HepG2 (cell line): ENCODE measurements around the gene GPX7. TPM values are rescaled to one million over a fixed set of nuclear protein-coding genes. Genes with fewer than 3 reads are reported as not detected.

Experiments used
- GTF2F1 ChIP-seq: fragments of 150-350 bp; IDR thresholded peaks from 2 replicates; pipeline ENCODE4 v1.6.1; 2014; ENCODE audit warnings: low read length
- ZBTB44 ChIP-seq: sonication (generic); formaldehyde crosslinking; IDR thresholded peaks from 2 replicates; pipeline ENCODE4 v1.4.0; 2020; ENCODE audit warnings: missing genetic modification reagents
- ZNF562 ChIP-seq: sonication (generic); formaldehyde crosslinking; IDR thresholded peaks from 2 replicates; pipeline ENCODE4 v1.8.0; 2022; ENCODE audit warnings: missing genetic modification reagents, borderline replicate concordance
- ZNF770 ChIP-seq: sonication (generic); formaldehyde crosslinking; IDR thresholded peaks from 2 replicates; pipeline ENCODE4 v1.5.0; 2020; ENCODE audit warnings: mild to moderate bottlenecking, missing genetic modification reagents
- polyA plus RNA-seq, 8 experiments: library from polyadenylated mRNA; depleted of rRNA in 3 of 8; stranded (reverse) in 7 of 8; unstranded in 1 of 8; fragments of >200 nt; fragmentation: Illumina TruSeq in 4 of 8; extraction: Trizol in 4 of 8; gene quantifications; 2 replicates each; pipeline versions ENCODE4 v1.2.1 to v1.2.3, GENCODE V29; 2011 to 2016; ENCODE audit warnings: low read depth in 4 of 8, missing spikeins in 1 of 8, mixed read lengths in 1 of 8; ENCODE audit not compliant: insufficient read depth in 1 of 8
- total RNA-seq, 5 experiments: library from RNA; depleted of rRNA; stranded (reverse); fragments of >200 nt; fragmentation: Illumina TruSeq; extraction: Trizol; gene quantifications; 2 replicates each; pipeline ENCODE4 v1.2.3, GENCODE V29; 2016; ENCODE audit warnings: low read depth in 1 of 5
- TF ChIP-seq, protein P1 (sequence below): sonication (generic); formaldehyde crosslinking; IDR thresholded peaks from 2 replicates; pipeline ENCODE4 v1.5.1; 2020; ENCODE audit warnings: missing genetic modification reagents, mild to moderate bottlenecking, borderline replicate concordance
- TF ChIP-seq, protein P2 (sequence below): IDR thresholded peaks from 2 replicates; pipeline ENCODE4 v1.6.1; 2016; ENCODE audit warnings: mild to moderate bottlenecking, missing biosample characterization, missing genetic modification reagents
- TF ChIP-seq, protein P3 (sequence below), 2 experiments: fragments of 450-650 bp in 1 of 2; sonication (generic) in 1 of 2; formaldehyde crosslinking in 1 of 2; IDR thresholded peaks; 2 replicates each; pipeline versions ENCODE4 v1.6.1 to v1.8.0; 2016 to 2022; ENCODE audit warnings: antibody characterized with exemption in 1 of 2, mild to moderate bottlenecking in 1 of 2, missing genetic modification reagents in 1 of 2

Gene GPX7
- total and polyA plus RNA-seq, 2 of the 13 experiments (the other 11 are each of a cell fraction or from before 2014, with no cell fraction given) = 14.1 to 16.2 TPM

- TF ChIP-seq, protein P1, sequence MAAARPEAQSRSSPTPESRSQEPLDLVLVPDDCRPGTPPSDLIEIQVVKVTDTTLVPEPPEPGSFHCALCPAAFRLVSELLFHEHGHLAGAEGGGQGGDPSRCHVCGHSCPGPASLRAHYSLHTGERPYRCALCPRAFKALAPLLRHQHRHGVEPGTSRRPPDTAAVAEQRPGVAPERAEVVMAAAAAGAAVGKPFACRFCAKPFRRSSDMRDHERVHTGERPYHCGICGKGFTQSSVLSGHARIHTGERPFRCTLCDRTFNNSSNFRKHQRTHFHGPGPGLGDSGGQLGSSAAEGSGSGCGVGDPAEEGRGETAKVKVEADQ (CRISPR knock-in tag) = no peak
- TF ChIP-seq, protein P2, sequence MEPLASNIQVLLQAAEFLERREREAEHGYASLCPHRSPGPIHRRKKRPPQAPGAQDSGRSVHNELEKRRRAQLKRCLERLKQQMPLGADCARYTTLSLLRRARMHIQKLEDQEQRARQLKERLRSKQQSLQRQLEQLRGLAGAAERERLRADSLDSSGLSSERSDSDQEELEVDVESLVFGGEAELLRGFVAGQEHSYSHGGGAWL = peak; percentile 81
- TF ChIP-seq ZBTB44 (CRISPR knock-in tag) (no peak), ZNF562 (no peak), ZNF770 (CRISPR knock-in tag) (peak; percentile 63; the same call in 1 of the 2 replicates), GTF2F1 (no peak)
- TF ChIP-seq, protein P3, sequence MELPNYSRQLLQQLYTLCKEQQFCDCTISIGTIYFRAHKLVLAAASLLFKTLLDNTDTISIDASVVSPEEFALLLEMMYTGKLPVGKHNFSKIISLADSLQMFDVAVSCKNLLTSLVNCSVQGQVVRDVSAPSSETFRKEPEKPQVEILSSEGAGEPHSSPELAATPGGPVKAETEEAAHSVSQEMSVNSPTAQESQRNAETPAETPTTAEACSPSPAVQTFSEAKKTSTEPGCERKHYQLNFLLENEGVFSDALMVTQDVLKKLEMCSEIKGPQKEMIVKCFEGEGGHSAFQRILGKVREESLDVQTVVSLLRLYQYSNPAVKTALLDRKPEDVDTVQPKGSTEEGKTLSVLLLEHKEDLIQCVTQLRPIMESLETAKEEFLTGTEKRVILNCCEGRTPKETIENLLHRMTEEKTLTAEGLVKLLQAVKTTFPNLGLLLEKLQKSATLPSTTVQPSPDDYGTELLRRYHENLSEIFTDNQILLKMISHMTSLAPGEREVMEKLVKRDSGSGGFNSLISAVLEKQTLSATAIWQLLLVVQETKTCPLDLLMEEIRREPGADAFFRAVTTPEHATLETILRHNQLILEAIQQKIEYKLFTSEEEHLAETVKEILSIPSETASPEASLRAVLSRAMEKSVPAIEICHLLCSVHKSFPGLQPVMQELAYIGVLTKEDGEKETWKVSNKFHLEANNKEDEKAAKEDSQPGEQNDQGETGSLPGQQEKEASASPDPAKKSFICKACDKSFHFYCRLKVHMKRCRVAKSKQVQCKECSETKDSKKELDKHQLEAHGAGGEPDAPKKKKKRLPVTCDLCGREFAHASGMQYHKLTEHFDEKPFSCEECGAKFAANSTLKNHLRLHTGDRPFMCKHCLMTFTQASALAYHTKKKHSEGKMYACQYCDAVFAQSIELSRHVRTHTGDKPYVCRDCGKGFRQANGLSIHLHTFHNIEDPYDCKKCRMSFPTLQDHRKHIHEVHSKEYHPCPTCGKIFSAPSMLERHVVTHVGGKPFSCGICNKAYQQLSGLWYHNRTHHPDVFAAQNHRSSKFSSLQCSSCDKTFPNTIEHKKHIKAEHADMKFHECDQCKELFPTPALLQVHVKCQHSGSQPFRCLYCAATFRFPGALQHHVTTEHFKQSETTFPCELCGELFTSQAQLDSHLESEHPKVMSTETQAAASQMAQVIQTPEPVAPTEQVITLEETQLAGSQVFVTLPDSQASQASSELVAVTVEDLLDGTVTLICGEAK (IDR thresholded peaks at IDR 0.05) = no peak
- TF ChIP-seq, protein P3 (CRISPR knock-in tag; IDR thresholded peaks at IDR 0.05) = peak; percentile 78
These were observed 48.6 kb upstream of the GPX7 start (continued) for GRCh38 chr1:52553362-52554266.
